ENCODE measurements around the gene CACNG3. TPM values are rescaled to one million over a fixed set of nuclear protein-coding genes. Genes with fewer than 3 reads are reported as not detected.
A peak's percentile ranks its signal among the peaks of the same experiment; 100 is the strongest.

Gene CACNG3
- total and polyA plus RNA-seq, 2 of the 13 experiments (the other 11 are each of a cell fraction or from before 2014, with no cell fraction given): not detected

DNA sequence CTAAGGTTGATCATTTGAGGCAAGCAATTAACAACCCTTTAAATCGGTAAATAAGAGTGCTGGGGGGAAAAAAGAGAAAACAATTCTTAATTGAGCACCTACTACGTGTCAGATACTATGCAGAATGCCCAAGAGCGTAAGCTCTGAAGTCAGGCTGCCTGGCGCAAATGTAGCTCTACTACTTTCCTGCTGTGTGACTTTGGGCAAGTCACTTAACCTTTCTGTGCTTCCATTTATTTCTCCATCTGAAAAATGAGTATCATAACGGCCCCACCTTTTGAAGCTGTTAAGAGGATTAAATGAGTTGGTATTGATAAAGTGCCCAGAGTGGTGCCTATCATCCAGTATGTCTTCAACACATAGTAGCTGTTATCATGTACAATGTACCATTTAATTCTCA, 102.0 kb downstream of the CACNG3 start:
- in situ Hi-C loops (cut with HindIII; ENCODE audit: extremely low pct_ligation_motif_present, low pct_unique_long_range_greater_than_20kb): no loop called here
- POLR2A ChIA-PET: no interaction called here

GRCh38 chr16:24359490-24359889, 103.4 kb downstream of the CACNG3 start:
- TF ChIP-seq ZNF17 (CRISPR knock-in tag; IDR thresholded peaks at IDR 0.05) (no peak), ZNF121 (CRISPR knock-in tag; IDR thresholded peaks at IDR 0.05) (peak; percentile 42; the same call in 1 of the 2 replicates), ARHGAP35 (CRISPR knock-in tag; IDR thresholded peaks at IDR 0.05; ENCODE audit: borderline replicate concordance) (no peak), DMTF1 (CRISPR knock-in tag; IDR thresholded peaks at IDR 0.05) (no peak), PHF20 (CRISPR knock-in tag; IDR thresholded peaks at IDR 0.05) (no peak)
- no peak overlapping the region for H3K27ac ChIP-seq (ENCODE audit: extremely low read length, insufficient read depth, low read length)
- H3K4me3 ChIP-seq (replicated peaks in 1 of 3; ENCODE audit: insufficient read depth in 1 of 3, low read depth in 2 of 3, low read length in 3 of 3): no peak overlapping the region
- DNase-seq (ENCODE audit: low spot score): no peak
- no peak overlapping the region for H2AFZ ChIP-seq (ENCODE audit: low read length)
- no TSS peak for BruUV-seq (replicated peaks)
- H4K20me1 ChIP-seq (ENCODE audit: insufficient read depth, low read length): no peaks in the 10 kb centered on the region
- H3K79me2 ChIP-seq (ENCODE audit: insufficient read depth, low read length): no peaks in the 10 kb centered on the region
- peaks cover 0 to 20% of the 10 kb centered on the region in 2 experiments; a peak in 2 of 5 replicates for H3K27me3 ChIP-seq (ENCODE audit: control insufficient read depth in 1 of 2, insufficient read depth in 2 of 2, low read length in 2 of 2)
- FAIRE-seq: no peak
- ChIA-PET POLR2A (no interaction called here), CTCF (ENCODE audit: low intra/inter-chr PET ratio, low total read pairs) (no interaction called here)
- no peak overlapping the region for H3K4me2 ChIP-seq (ENCODE audit: low read depth, low read length)
- H3K36me3 ChIP-seq (replicated peaks in 1 of 2; ENCODE audit: control insufficient read depth in 1 of 2, insufficient read depth in 2 of 2, low read length in 2 of 2): no peaks in the 10 kb centered on the region
- no peak for ATAC-seq
- H3K9ac ChIP-seq (ENCODE audit: insufficient read depth, low read depth, low read length): no peak overlapping the region
- H3K4me1 ChIP-seq (ENCODE audit: insufficient read depth, low read length): no peaks in the 10 kb centered on the region
- H3K9me3 ChIP-seq (ENCODE audit: low read length): no peaks in the 10 kb centered on the region
- intact Hi-C loops (cut with micrococcal nuclease; ENCODE audit: unreplicated experiment) (no loop called here), in situ Hi-C loops (cut with HindIII; ENCODE audit: extremely low pct_ligation_motif_present, low pct_unique_long_range_greater_than_20kb) (no loop called here)

More for the DNA sequence above, 102.0 kb downstream of the CACNG3 start:
- no peaks in the 10 kb centered on the region for H3K36me3 ChIP-seq (replicated peaks in 1 of 2; ENCODE audit: control insufficient read depth in 1 of 2, insufficient read depth in 2 of 2, low read length in 2 of 2)
- intact Hi-C loops (cut with micrococcal nuclease; ENCODE audit: unreplicated experiment): no loop called here
- no TSS peak for BruUV-seq (replicated peaks)
- H3K79me2 ChIP-seq (ENCODE audit: insufficient read depth, low read length): no peaks in the 10 kb centered on the region
- H3K4me1 ChIP-seq (ENCODE audit: insufficient read depth, low read length): no peaks in the 10 kb centered on the region
- H3K4me2 ChIP-seq (ENCODE audit: low read depth, low read length): no peak overlapping the region
- TF ChIP-seq NAIF1 (CRISPR knock-in tag; IDR thresholded peaks at IDR 0.05; ENCODE audit: borderline replicate concordance) (no peak), ZNF768 (CRISPR knock-in tag; IDR thresholded peaks at IDR 0.05) (peak; percentile 25; the same call in 1 of the 2 replicates)
- no peak overlapping the region for H3K4me3 ChIP-seq (replicated peaks in 1 of 3; ENCODE audit: insufficient read depth in 1 of 3, low read depth in 2 of 3, low read length in 3 of 3)
- WGBS (ENCODE audit: low lambda C conversion rate): 30% methylated on average over 5 of the region's 5 CpGs
- H3K9me3 ChIP-seq (ENCODE audit: low read length): no peaks in the 10 kb centered on the region
- no peak for ATAC-seq
- CTCF ChIA-PET (ENCODE audit: low intra/inter-chr PET ratio, low total read pairs): no interaction called here
- H3K27ac ChIP-seq (ENCODE audit: extremely low read length, insufficient read depth, low read length): no peak overlapping the region
- DNase-seq (ENCODE audit: low spot score): no peak
- H2AFZ ChIP-seq (ENCODE audit: low read length): no peak overlapping the region
- peaks cover 0 to 12% of the 10 kb centered on the region in 2 experiments; a peak in 2 of 5 replicates for H3K27me3 ChIP-seq (ENCODE audit: control insufficient read depth in 1 of 2, insufficient read depth in 2 of 2, low read length in 2 of 2)
- FAIRE-seq: no peak
- no peak overlapping the region for H3K9ac ChIP-seq (ENCODE audit: insufficient read depth, low read depth, low read length)
- H4K20me1 ChIP-seq (ENCODE audit: insufficient read depth, low read length): no peaks in the 10 kb centered on the region
